ENCODE data around the gene NKAPL.
"Not testable (repeated sequence)": the region's sequence is repeated elsewhere in the genome, so short reads cannot be mapped to it uniquely, and the experiment has no call there.

Gene NKAPL

GRCh38 chr6:28296520-28297060, 37.5 kb downstream of the NKAPL start:
- no peak for DNase-seq (ENCODE audit: low read depth)

GRCh38 chr6:28303570-28303969, 44.5 kb downstream of the NKAPL start:
- no peak for DNase-seq (ENCODE audit: low read depth)

DNA sequence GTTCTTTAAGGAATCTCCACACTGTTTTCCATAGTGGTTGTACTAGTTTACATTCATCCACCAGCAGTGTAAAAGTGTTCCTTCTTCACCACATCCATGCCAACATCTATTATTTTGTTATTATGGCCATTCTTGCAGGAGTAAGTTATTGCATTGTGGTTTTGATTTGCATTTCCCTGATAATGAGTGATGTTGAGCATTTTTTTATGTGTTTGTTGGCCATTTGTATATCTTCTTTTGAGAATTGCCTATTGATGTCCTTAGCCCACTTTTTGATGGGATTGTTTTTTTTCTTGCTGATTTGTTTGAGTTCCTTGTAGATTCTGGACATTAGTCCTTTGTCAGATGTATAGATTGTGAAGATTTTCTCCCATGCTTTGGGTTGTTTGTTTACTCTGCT, 47.3 kb downstream of the NKAPL start:
- not testable (repeated sequence) for DNase-seq (ENCODE audit: low read depth)
